ENCODE measurements around the gene TFF2. TPM values are rescaled to one million over a fixed set of nuclear protein-coding genes. Genes with fewer than 3 reads are reported as not detected.

TFF2 gene
- polyA plus RNA-seq, 3 donors, result not detected

DNA sequence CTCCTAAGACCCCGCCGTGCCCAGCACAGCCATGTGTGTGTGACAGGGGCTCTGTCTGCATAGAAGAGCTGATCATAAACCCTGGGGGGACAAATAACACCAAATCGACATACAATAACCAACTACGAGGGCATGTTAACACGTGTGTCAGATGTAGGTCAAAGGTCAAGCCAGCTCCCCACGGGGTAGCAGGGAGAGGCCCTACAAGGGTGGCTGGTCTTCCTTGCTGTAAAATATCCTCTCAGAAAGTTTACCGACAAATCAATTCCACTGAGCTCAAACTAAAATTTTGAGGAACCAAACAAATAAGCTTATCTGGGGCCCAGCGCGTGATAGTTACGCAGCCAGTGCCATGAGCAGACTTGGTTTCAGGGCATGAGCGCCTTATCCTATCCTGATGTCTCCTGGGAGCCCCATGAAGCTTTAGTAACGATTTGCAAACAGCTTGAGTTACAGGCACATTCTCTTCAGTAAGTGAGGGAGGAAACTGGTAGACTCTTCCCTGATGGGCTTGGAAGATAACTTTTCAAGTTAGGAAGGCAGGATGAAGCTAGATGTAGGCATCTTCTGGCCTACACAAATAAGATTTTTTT is 47.7 kb upstream of the TFF2 start:
- Histone ChIP-seq H3K9me3 (replicated peaks in 1 of 2; ENCODE audit: control insufficient read depth in 1 of 2, insufficient read depth in 1 of 2, low read length in 2 of 2) (no peaks in the 10 kb centered on the region), H3K4me1 (ENCODE audit: control insufficient read depth in 1 of 2, insufficient read depth in 2 of 2, low read length in 2 of 2) (no peaks in the 10 kb centered on the region), H3K4me2 (replicated peaks; ENCODE audit: extremely low read depth, low read length, poor library complexity, severe bottlenecking) (no peak overlapping the region), H4K20me1 (ENCODE audit: insufficient read depth, low read length) (no peaks in the 10 kb centered on the region), H2AFZ (ENCODE audit: insufficient read depth, low read depth, low read length, poor library complexity, severe bottlenecking) (no peak overlapping the region), H3K9ac (ENCODE audit: insufficient read depth, low read length, poor library complexity, severe bottlenecking) (no peak overlapping the region), H3K79me2 (ENCODE audit: insufficient read depth, low read length) (no peaks in the 10 kb centered on the region), H3K36me3 (replicated peaks in 1 of 2; ENCODE audit: control insufficient read depth in 1 of 2, insufficient read depth in 2 of 2, low read length in 2 of 2) (no peaks in the 10 kb centered on the region), H3K4me3 (replicated peaks in 1 of 3; ENCODE audit: low read depth in 2 of 3, low read length in 3 of 3) (no peak overlapping the region), H3K27me3 (ENCODE audit: control insufficient read depth in 2 of 2, insufficient read depth in 2 of 2, low read length in 2 of 2) (no peaks in the 10 kb centered on the region), H3K27ac (ENCODE audit: low read depth in 1 of 2, low read length in 2 of 2) (no peak overlapping the region)
- H3K4me1 Mint-ChIP-seq, result no peaks in the 10 kb centered on the region
- H3K27ac Mint-ChIP-seq, result no peak overlapping the region
- TF ChIP-seq, protein P1, sequence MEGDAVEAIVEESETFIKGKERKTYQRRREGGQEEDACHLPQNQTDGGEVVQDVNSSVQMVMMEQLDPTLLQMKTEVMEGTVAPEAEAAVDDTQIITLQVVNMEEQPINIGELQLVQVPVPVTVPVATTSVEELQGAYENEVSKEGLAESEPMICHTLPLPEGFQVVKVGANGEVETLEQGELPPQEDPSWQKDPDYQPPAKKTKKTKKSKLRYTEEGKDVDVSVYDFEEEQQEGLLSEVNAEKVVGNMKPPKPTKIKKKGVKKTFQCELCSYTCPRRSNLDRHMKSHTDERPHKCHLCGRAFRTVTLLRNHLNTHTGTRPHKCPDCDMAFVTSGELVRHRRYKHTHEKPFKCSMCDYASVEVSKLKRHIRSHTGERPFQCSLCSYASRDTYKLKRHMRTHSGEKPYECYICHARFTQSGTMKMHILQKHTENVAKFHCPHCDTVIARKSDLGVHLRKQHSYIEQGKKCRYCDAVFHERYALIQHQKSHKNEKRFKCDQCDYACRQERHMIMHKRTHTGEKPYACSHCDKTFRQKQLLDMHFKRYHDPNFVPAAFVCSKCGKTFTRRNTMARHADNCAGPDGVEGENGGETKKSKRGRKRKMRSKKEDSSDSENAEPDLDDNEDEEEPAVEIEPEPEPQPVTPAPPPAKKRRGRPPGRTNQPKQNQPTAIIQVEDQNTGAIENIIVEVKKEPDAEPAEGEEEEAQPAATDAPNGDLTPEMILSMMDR (IDR thresholded peaks at IDR 0.05), result no peak
- H3K27me3 Mint-ChIP-seq (ENCODE audit: low read depth in 3 of 3), result peaks cover 0 to 2% (median 0%) of the 10 kb centered on the region in 3 donors
- H3K9me3 Mint-ChIP-seq, result peaks cover 0 to 5% (median 2%) of the 10 kb centered on the region in 7 donors
- no peak for DNase-seq
- H3K4me3 Mint-ChIP-seq, result no peak overlapping the region
- H3K36me3 Mint-ChIP-seq, result no peaks in the 10 kb centered on the region
- intact Hi-C loops (cut with micrococcal nuclease), result no loop called here
- 88% methylated on average over 10 of the region's 12 CpGs for WGBS (ENCODE audit: insufficient coverage)

GRCh38 chr21:42397746-42398394 is 47.1 kb upstream of the TFF2 start:
- Histone ChIP-seq H3K4me3 (replicated peaks in 1 of 3; ENCODE audit: low read depth in 2 of 3, low read length in 3 of 3) (no peak overlapping the region), H3K27ac (ENCODE audit: low read depth in 1 of 2, low read length in 2 of 2) (no peak overlapping the region), H3K27me3 (ENCODE audit: control insufficient read depth in 2 of 2, insufficient read depth in 2 of 2, low read length in 2 of 2) (no peaks in the 10 kb centered on the region), H2AFZ (ENCODE audit: insufficient read depth, low read depth, low read length, poor library complexity, severe bottlenecking) (no peak overlapping the region), H3K9ac (ENCODE audit: insufficient read depth, low read length, poor library complexity, severe bottlenecking) (no peak overlapping the region), H3K4me1 (ENCODE audit: control insufficient read depth in 1 of 2, insufficient read depth in 2 of 2, low read length in 2 of 2) (no peaks in the 10 kb centered on the region), H3K9me3 (replicated peaks in 1 of 2; ENCODE audit: control insufficient read depth in 1 of 2, insufficient read depth in 1 of 2, low read length in 2 of 2) (no peaks in the 10 kb centered on the region), H3K4me2 (replicated peaks; ENCODE audit: extremely low read depth, low read length, poor library complexity, severe bottlenecking) (no peak overlapping the region), H4K20me1 (ENCODE audit: insufficient read depth, low read length) (no peaks in the 10 kb centered on the region), H3K36me3 (replicated peaks in 1 of 2; ENCODE audit: control insufficient read depth in 1 of 2, insufficient read depth in 2 of 2, low read length in 2 of 2) (no peaks in the 10 kb centered on the region), H3K79me2 (ENCODE audit: insufficient read depth, low read length) (no peaks in the 10 kb centered on the region)
- intact Hi-C loops (cut with micrococcal nuclease), result no loop called here
- Mint-ChIP-seq H3K27ac (no peak overlapping the region), H3K4me3 (no peak overlapping the region), H3K36me3 (no peaks in the 10 kb centered on the region), H3K9me3 (peaks cover 0 to 5% (median 2%) of the 10 kb centered on the region in 7 donors), H3K27me3 (ENCODE audit: low read depth in 3 of 3) (peaks cover 0 to 2% (median 0%) of the 10 kb centered on the region in 3 donors), H3K4me1 (no peaks in the 10 kb centered on the region)
- TF ChIP-seq, protein P1 (IDR thresholded peaks at IDR 0.05), result no peak
- WGBS (ENCODE audit: insufficient coverage), result 88% methylated on average over 12 of the region's 14 CpGs
- no peak for DNase-seq

Measured in CD14-positive monocyte (primary cell).